SK-N-SH treated with all-trans-retinoic acid at 6 μM for 48 hours (cell line): ENCODE measurements around the gene MYH9.

ENCODE experiments used
- ATAC-seq: fragments of 200-7000 bp; cut with Tn5 transposase; 3 replicates; pipeline ENCODE4 v1.9.1; 2020; ENCODE audit warnings: mild to moderate bottlenecking, moderate library complexity
- ARNTL ChIP-seq: fragments of 450-650 bp; formaldehyde crosslinking; IDR thresholded peaks from 2 replicates; pipeline ENCODE4 v1.5.0; 2020; ENCODE audit warnings: low read depth, mild to moderate bottlenecking, moderate library complexity, borderline replicate concordance
- CSDC2 ChIP-seq: fragments of 250-450 bp; sonication (Bioruptor Pico); IDR thresholded peaks from 2 replicates; pipeline ENCODE4 v1.5.0; 2020; ENCODE audit warnings: mild to moderate bottlenecking, moderate library complexity
- CSRNP3 ChIP-seq: fragments of 250-450 bp; sonication (Bioruptor Pico); IDR thresholded peaks from 2 replicates; pipeline ENCODE4 v1.5.1; 2021; ENCODE audit warnings: mild to moderate bottlenecking, moderate library complexity
- ESRRG ChIP-seq: fragments of 250-450 bp; sonication (Bioruptor Pico); IDR thresholded peaks from 2 replicates; pipeline ENCODE4 v1.6.1; 2021; ENCODE audit warnings: mild to moderate bottlenecking
- GLIS3 ChIP-seq: fragments of 250-450 bp; sonication (Bioruptor Pico); IDR thresholded peaks from 2 replicates; pipeline ENCODE4 v1.5.0; 2020; ENCODE audit warnings: mild to moderate bottlenecking, moderate library complexity
- ISL1 ChIP-seq: fragments of 250-450 bp; sonication (Bioruptor Pico); IDR thresholded peaks from 2 replicates; pipeline ENCODE4 v2.1.2; 2022; ENCODE audit warnings: mild to moderate bottlenecking, moderate library complexity
- OSR1 ChIP-seq: fragments of 250-450 bp; sonication (Bioruptor Pico); IDR thresholded peaks from 2 replicates; pipeline ENCODE4 v1.8.0; 2022; ENCODE audit warnings: moderate library complexity, mild to moderate bottlenecking, inconsistent platforms
- POU6F1 ChIP-seq: fragments of 250-450 bp; sonication (Bioruptor Pico); IDR thresholded peaks from 2 replicates; pipeline ENCODE4 v1.8.0; 2021; ENCODE audit warnings: low read depth, mild to moderate bottlenecking, moderate library complexity, borderline replicate concordance
- PPARA ChIP-seq: fragments of 250-450 bp; sonication (Bioruptor Pico); IDR thresholded peaks from 2 replicates; pipeline ENCODE4 v1.5.0; 2020; ENCODE audit warnings: mild to moderate bottlenecking, borderline replicate concordance
- SNAI2 ChIP-seq: fragments of 250-450 bp; sonication (Bioruptor Pico); IDR thresholded peaks from 2 replicates; pipeline ENCODE4 v1.5.0; 2020; ENCODE audit warnings: mild to moderate bottlenecking, moderate library complexity
- TOX ChIP-seq: fragments of 250-450 bp; sonication (Bioruptor Pico); IDR thresholded peaks from 2 replicates; pipeline ENCODE4 v1.8.0; 2021; ENCODE audit warnings: mild to moderate bottlenecking, moderate library complexity, borderline replicate concordance
- TSHZ2 ChIP-seq: fragments of 250-450 bp; sonication (Bioruptor Pico); IDR thresholded peaks from 2 replicates; pipeline ENCODE4 v1.5.0; 2020; ENCODE audit warnings: mild to moderate bottlenecking, moderate library complexity
- ZC3H10 ChIP-seq: fragments of 250-450 bp; sonication (Bioruptor Pico); IDR thresholded peaks from 2 replicates; pipeline ENCODE4 v1.5.1; 2021; ENCODE audit warnings: mild to moderate bottlenecking, moderate library complexity
- ZFP30 ChIP-seq: fragments of 450-650 bp; formaldehyde crosslinking; IDR thresholded peaks from 2 replicates; pipeline ENCODE4 v1.5.0; 2022; ENCODE audit warnings: mild to moderate bottlenecking, moderate library complexity
- ZNF70 ChIP-seq: fragments of 450-650 bp; formaldehyde crosslinking; IDR thresholded peaks from 2 replicates; pipeline ENCODE4 v1.5.0; 2020; ENCODE audit warnings: mild to moderate bottlenecking, moderate library complexity
- ZNF8 ChIP-seq: fragments of 450-650 bp; formaldehyde crosslinking; IDR thresholded peaks from 2 replicates; pipeline ENCODE4 v1.5.0; 2020; ENCODE audit warnings: mild to moderate bottlenecking, moderate library complexity
- TF ChIP-seq, protein P1 (sequence below): fragments of 250-450 bp; sonication (Bioruptor Pico); IDR thresholded peaks from 2 replicates; pipeline ENCODE4 v1.8.0; 2020; ENCODE audit warnings: mild to moderate bottlenecking, moderate library complexity, borderline replicate concordance
- TF ChIP-seq, protein P2 (sequence below): fragments of 250-450 bp; sonication (Bioruptor Pico); IDR thresholded peaks from 2 replicates; pipeline ENCODE4 v1.5.1; 2020; ENCODE audit warnings: low read depth, mild to moderate bottlenecking, moderate library complexity

MYH9 gene

GRCh38 chr22:36318442-36318841, 69.3 kb downstream of the MYH9 start:
- TF ChIP-seq ESRRG, result no peak
- no peak for TF ChIP-seq ISL1 (CRISPR knock-in tag)
- TF ChIP-seq ZNF8 (CRISPR knock-in tag), result no peak
- TF ChIP-seq OSR1 (CRISPR knock-in tag), result no peak
- no peak for TF ChIP-seq CSDC2 (CRISPR knock-in tag)
- TF ChIP-seq GLIS3 (CRISPR knock-in tag), result no peak
- TF ChIP-seq, protein P1, sequence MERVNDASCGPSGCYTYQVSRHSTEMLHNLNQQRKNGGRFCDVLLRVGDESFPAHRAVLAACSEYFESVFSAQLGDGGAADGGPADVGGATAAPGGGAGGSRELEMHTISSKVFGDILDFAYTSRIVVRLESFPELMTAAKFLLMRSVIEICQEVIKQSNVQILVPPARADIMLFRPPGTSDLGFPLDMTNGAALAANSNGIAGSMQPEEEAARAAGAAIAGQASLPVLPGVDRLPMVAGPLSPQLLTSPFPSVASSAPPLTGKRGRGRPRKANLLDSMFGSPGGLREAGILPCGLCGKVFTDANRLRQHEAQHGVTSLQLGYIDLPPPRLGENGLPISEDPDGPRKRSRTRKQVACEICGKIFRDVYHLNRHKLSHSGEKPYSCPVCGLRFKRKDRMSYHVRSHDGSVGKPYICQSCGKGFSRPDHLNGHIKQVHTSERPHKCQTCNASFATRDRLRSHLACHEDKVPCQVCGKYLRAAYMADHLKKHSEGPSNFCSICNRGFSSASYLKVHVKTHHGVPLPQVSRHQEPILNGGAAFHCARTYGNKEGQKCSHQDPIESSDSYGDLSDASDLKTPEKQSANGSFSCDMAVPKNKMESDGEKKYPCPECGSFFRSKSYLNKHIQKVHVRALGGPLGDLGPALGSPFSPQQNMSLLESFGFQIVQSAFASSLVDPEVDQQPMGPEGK (CRISPR knock-in tag), result no peak
- TF ChIP-seq ARNTL (CRISPR knock-in tag), result no peak
- ATAC-seq, result no peak

DNA sequence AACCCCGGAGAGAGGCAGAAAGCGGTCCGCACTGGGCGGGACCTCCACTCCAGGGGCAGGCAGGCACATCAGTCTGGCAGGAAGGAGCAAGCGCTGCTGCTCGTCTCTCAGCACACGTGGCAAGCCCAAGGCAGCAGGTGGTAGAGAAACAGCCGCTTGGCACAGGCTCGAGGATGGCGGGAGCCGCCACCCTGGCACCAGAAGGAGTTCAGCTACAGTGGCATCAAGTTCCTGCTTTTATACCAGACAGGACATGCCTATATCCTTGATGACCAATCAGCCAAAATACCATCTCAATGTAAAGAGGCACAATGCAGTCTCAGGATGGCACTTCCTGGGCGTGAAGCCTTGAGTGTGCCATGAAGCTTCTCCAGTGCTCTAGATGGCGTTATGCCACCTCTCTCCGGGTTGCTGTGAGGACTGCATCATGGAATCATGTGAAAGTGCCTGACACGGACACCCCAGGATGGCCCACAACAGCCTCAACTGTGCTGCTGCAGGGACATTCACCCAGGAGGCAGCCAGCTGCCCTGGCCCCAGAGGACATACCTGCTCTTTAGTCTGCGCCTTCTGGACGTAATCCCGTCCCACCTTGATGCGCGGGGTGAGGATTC, 70.0 kb downstream of the MYH9 start:
- TF ChIP-seq ZC3H10, result no peak
- TF ChIP-seq ZFP30, result no peak
- no peak for TF ChIP-seq GLIS3 (CRISPR knock-in tag)
- no peak for TF ChIP-seq CSDC2 (CRISPR knock-in tag)
- TF ChIP-seq ISL1 (CRISPR knock-in tag), result no peak
- no peak for TF ChIP-seq SNAI2 (CRISPR knock-in tag)
- TF ChIP-seq, protein P2, sequence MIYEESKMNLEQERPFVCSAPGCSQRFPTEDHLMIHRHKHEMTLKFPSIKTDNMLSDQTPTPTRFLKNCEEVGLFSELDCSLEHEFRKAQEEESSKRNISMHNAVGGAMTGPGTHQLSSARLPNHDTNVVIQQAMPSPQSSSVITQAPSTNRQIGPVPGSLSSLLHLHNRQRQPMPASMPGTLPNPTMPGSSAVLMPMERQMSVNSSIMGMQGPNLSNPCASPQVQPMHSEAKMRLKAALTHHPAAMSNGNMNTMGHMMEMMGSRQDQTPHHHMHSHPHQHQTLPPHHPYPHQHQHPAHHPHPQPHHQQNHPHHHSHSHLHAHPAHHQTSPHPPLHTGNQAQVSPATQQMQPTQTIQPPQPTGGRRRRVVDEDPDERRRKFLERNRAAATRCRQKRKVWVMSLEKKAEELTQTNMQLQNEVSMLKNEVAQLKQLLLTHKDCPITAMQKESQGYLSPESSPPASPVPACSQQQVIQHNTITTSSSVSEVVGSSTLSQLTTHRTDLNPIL, result no peak
- no peak; the same call in 2 of the 3 replicates for ATAC-seq

DNA sequence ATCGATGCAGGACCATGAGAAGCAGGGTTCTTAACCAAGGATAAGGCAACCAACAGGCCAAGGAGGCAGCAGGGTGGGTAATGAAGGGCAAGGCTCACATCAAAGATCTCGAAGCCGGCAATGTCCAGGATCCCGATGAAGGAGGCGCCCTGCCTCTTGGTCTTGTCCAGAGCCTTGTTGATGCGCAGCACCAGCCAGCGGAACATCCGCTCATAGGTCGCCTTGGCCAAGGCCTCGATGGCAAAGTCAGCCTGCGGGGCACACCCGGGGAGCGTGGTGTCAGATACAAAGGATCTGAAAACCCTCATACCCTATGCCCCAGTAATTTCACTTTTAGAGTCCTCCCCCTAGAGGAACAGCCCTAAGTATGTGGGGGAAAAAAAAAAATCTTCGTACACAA, 71.3 kb downstream of the MYH9 start:
- no peak for ATAC-seq
- TF ChIP-seq POU6F1, result no peak
- TF ChIP-seq TOX, result no peak
- TF ChIP-seq GLIS3 (CRISPR knock-in tag), result no peak
- TF ChIP-seq CSRNP3 (CRISPR knock-in tag), result no peak
- TF ChIP-seq, protein P2, result no peak
- no peak for TF ChIP-seq PPARA (CRISPR knock-in tag)
- no peak for TF ChIP-seq ZNF70 (CRISPR knock-in tag)

GRCh38 chr22:36315325-36315724, 72.4 kb downstream of the MYH9 start:
- TF ChIP-seq ZNF8 (CRISPR knock-in tag), result no peak
- TF ChIP-seq OSR1 (CRISPR knock-in tag), result no peak
- TF ChIP-seq, protein P1 (CRISPR knock-in tag), result no peak
- TF ChIP-seq TSHZ2, result no peak
- no peak for TF ChIP-seq CSDC2 (CRISPR knock-in tag)
- no peak for TF ChIP-seq PPARA (CRISPR knock-in tag)
- TF ChIP-seq POU6F1, result no peak
- ATAC-seq, result no peak
